CD4-positive, alpha-beta T cell treated with Interleukin-17A for 4 hours (primary cell): ENCODE data around the gene FUBP3.

Experiments
- DNase-seq: peaks from one replicate; pipeline ENCODE4 v3.0.0-alpha.2; 2020; ENCODE audit warnings: mixed read lengths

The FUBP3 gene

GRCh38 chr9:130607640-130608420 is 28.5 kb downstream of the FUBP3 start:
- no peak for DNase-seq

DNA sequence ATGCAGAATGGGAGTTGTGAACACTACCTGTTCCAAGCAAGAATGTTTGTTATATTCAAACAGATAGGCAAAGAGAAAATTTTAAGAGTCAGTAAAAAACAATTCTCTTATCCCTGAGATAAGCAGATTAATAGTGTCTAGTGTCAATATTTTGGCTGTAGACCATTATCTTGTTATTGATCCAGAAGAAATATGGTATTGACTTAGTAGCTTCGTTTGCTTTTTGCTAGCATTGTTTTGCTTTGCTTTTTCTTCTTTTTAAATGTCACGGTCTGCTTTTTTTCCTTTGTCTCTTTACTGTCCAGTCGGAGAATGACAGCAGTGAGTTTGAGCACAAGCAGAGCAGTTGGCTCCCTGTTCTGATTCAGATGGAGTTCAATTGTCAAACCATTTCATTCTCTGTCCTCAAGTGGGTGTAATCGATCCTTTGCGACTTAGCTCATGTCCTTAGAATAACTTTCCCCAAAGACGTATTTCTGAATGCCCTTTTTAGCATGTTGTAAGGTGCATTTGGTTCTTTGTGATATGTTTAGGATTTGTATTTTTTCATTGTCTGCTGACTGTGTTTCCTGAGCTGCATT is 29.3 kb downstream of the FUBP3 start:
- no peak for DNase-seq

DNA sequence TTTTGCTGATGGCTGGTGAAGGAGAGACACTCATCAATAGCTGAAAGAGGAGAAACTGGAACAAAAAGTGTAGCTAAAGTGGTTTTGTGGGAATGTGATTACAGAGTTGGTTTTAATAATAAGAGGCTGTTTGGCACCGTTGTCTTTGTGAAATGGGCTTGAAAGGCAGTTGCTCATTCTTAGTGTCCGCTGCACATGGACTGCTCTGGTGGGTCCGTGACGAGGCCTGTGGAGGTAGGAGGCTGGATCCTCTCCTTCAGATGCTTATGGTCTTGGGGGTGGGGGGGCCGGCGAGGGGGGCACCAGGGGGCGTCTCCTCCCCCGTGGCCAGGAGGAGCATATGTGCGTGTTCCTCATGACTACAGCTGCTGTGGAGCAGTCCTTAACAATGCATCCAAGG is 29.8 kb downstream of the FUBP3 start:
- no peak for DNase-seq

DNA sequence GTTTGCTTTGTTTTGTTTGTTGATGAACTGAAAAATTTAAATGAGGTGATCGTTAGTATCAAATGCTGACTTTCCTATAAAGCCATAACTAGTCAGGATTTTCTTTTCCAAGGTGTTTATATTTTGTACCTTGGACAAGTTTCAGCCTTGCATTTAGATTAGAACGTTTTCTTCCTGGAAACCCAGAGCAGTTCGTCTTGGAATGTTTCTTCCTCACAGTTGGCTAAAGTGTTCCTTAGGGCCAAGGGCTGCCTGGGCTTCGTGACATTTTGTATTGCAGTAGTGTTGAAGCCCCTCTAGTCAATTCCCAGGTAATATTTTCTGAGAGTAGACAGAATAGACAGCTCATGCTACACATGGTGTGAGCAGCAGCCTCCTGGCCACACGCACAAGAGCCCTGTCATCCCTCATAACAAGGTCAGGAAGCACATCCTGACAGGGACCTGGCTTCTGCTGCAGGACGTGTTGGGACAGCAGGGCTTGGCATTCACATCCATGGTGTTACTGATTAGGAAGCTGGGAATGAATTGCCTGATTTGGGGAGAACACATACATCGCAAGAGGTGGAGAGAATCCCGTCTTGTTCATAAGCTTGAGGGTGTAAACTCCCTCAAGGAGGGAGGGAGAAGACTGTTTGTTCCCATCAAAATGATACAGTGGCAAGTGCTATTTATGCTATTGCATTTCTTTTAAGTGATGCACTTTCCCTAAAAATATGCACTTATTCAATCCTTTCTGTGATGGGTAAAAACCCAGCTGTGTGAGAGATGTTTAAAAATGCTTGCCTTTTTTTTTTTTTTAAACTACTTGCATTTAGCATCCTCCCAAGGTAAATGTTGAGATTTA is 31.7 kb downstream of the FUBP3 start:
- no peak for DNase-seq

DNA sequence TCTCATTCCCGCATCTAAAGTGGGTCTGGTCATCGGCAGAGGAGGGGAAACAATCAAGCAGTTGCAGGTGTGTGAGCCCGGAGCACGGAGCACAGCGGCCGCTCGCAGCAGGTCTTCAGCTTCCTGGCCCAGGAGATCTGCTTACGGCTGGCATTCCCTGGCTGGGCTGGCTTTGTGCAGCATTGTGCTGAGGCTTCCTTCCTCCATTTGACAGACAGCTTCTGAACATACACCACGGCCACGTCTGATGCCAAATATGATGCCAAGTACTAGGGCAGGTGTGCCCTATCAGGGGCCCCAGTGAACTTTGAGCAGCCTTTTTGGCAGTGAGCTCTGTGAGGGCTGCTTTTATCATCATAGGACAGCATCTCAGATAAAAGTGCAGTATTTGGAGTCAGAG is 37.1 kb downstream of the FUBP3 start:
- no peak for DNase-seq

DNA sequence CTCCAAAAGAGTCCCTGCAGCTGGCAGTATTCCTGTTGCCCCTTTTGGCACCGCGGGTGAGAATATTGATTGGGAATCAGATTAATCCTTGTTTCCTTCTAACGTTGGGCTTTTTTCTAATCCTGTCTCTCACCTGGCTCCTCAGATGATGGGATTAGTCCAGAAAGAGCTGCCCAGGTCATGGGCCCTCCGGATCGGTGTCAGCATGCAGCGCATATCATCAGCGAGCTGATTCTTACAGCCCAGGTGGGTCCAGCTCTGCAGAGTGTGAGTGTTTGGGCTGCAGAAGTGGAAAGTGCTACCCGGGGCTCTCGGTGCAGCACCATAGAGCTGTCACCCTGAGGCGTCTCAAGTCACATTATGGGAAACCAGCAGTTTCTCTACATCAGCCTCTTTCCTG is 44.1 kb downstream of the FUBP3 start:
- DNase-seq = no peak

DNA sequence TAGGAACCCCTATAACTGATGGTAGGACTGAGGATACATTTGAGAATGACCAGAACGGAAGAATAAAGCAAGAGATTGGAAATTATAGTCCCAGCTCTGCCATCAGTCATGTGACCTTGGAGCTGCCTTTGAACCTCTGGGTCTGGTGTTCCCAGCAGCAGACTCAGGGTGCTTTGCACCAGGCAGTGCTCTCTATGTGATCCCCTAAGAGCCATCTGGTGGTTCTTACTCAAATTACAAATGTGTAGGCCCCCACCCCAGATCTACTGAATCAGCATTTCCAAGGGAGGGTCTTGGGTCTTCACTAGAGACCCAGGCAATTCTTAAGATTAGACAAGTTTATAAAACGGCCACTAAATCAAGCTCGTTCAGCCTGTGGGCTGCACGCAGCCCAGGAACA is 44.8 kb downstream of the FUBP3 start:
- no peak for DNase-seq

DNA sequence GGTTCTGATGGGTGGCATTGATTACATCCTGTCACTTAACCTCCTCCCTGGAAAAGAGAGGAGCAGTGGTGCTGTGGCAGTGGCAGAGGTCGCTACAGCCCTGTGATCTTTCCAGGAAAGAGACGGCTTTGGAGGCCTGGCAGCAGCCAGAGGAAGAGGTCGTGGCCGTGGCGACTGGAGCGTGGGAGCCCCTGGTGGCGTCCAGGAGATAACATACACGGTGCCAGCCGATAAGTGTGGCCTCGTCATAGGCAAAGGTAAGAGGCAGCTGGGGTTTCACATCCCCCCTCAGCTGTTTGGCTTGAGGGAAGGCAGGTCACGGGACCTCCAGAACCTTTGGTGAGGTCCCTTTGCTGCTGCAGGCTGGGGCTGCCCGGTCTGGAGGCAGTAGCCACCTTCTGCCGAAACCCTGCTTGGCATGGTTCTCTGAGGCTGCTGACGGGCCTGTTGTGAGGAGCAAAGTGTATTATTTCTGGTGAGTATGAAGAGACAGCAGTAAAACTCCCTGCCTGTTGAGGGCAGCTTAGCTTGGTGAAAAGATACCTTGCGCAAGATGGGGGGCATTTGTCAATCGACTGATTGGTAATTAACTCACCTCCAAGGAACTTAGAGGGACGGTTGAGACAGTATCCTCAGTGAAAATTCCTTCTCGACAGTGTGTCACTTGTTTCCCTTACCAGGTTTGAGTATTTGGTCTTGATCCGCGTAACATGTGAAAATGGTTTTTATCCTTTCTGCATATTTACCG is 47.0 kb downstream of the FUBP3 start:
- no peak for DNase-seq

GRCh38 chr9:130627051-130627450 is 47.7 kb downstream of the FUBP3 start:
- DNase-seq = no peak

GRCh38 chr9:130627896-130628792 is 48.8 kb downstream of the FUBP3 start:
- no peak for DNase-seq

GRCh38 chr9:130629443-130630070 is 50.2 kb downstream of the FUBP3 start:
- no peak for DNase-seq

DNA sequence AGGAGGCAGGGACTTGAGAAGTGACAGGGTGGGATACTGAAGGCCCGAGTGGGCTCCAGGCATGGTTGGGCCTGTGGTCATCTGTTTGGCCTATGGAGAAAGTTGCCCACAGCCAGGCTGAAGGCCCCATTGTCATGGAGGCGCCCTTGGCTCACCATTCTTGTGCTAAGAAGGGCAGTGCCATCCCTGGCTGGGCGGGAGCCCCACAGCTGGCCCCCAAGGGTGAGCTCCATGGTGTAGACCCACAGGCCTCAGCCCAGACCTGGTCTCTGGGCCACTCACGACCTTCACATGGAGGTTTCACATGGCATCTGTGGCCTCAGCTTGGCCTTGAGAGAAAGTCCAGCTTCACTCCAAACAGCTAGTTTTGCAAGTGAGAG is 50.7 kb downstream of the FUBP3 start:
- no peak for DNase-seq

GRCh38 chr9:130630506-130631330 is 51.3 kb downstream of the FUBP3 start:
- DNase-seq = no peak

- no peak for DNase-seq
Measured at GRCh38 chr9:130631331-130632080, 52.1 kb downstream of the FUBP3 start.

- DNase-seq = no peak
Measured at GRCh38 chr9:130632081-130632710, 52.8 kb downstream of the FUBP3 start.

- DNase-seq = no peak
Measured at GRCh38 chr9:130632841-130633240, 53.5 kb downstream of the FUBP3 start.

DNA sequence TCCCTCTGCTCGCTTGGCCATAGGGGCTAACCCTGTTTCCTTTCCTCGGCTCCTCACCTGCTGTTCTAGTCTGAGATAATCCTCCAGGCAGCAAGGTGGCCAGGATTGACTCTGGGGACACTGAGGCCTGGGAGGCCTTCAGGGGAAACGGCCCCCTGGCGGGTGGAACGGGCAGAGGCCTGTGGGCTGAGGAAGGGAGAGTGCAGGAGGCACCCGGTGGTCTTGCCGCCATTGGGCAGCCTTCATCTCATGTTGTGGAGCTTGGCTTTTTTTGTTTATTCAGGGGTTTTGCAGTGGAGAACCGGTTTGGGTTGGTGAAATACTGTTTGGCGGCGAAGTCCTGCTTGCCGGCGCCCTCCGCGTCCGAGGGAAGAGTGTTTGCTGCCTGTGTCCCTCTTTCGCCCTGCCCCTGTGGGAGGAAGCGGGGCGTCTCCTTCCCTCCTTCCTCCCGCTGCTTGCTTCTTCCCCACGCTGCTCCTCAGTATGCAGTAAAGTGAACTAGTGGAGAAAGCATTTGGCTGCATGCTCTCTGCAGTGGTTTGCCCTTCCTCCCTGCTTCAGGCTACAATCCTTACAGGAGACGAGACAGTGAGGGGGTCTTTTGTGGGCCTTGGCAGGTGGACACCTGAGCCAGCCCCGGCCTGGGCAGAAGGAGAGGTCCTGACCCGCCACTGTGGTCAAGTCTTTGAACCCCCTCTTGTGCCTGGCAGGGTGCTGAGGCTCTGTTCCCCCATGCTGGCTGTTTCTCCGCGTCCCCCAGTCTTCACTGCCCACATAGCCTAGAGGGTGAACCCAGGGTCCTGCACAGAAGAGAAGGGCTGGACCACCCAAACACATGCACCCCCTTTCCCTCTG is 54.2 kb downstream of the FUBP3 start:
- no peak for DNase-seq

GRCh38 chr9:130634191-130634768 is 54.9 kb downstream of the FUBP3 start:
- DNase-seq = no peak
